ENCODE data around the gene HS3ST2.

Gene HS3ST2

DNA sequence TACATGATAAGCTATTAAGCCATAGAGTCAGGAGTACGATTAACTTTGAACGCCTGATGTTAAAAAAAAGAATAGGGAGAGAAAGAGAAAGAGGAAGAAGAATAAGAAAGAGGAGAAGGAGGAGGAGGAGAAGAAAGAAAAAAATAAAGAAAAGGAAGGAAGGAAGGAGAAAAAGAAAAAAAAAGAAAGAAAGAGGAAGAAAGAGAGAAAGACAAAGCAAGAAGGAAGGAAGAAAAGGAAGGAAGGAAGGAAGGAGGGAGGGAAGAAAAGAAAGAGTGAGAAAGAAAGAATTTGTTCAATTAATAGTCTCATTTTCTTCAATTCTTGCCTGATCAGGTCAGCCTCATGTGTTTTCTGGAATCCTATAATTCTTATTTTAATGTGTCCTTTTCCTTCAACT, 33.7 kb downstream of the HS3ST2 start:
- H2AFZ ChIP-seq (ENCODE audit: low read length, unreplicated experiment) = no peak overlapping the region
- no peaks in the 10 kb centered on the region for H3K36me3 ChIP-seq (ENCODE audit: insufficient read depth, low read length)
- H3K27me3 ChIP-seq (ENCODE audit: insufficient read depth, low read length) = peaks cover 11% of the 10 kb centered on the region; the same call in 1 of the 2 replicates
- no peaks in the 10 kb centered on the region for H3K4me1 ChIP-seq (ENCODE audit: control insufficient read depth, insufficient read depth, low read length, unreplicated experiment)
- no peaks in the 10 kb centered on the region for H3K79me2 ChIP-seq (ENCODE audit: control insufficient read depth, insufficient read depth, low read length, unreplicated experiment)
- H3K27ac ChIP-seq (ENCODE audit: low read depth, low read length) = no peak overlapping the region
- no peak overlapping the region for H3K4me3 ChIP-seq (ENCODE audit: low read depth, low read length)

DNA sequence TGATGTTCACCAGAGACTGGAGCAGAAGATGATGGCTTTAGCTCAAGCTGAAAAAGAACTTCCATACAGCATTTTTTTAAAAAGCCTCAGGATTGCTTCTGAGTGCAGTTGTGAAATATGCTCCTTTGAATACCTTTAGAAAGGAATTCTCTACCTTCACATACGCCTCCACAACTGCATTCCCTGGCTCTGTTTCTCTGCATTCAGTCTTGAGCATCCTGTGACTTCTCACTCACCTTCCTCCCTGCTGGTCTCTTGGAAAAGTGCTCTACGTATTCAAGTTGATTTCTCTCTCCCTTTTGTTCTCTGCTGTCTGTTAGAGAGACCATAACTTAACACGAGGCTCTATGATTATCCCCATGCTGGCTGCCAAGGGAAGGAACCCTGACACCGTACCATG, 34.5 kb downstream of the HS3ST2 start:
- no peak overlapping the region for H2AFZ ChIP-seq (ENCODE audit: low read length, unreplicated experiment)

DNA sequence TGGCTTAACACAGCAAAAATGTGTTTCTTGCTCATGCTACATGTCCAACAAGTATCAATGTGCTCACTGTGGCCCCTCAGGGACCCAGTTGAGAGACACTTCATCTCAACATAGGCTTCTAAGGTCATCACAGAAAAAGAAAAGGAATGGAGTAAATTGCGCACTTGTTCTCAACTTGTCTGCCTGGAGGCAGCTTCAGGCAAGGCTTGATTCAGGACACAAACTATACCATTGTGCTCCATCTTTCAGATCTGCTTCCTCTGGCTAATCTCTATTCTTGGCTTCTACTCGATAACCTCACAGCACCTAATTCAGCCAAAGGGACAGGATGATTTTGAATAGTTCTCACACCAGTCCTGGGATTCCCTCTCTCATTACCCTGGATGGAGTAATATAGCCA, 35.6 kb downstream of the HS3ST2 start:
- H3K27ac ChIP-seq (ENCODE audit: low read depth, low read length) = no peak overlapping the region
- no peak overlapping the region for H3K4me3 ChIP-seq (ENCODE audit: low read depth, low read length)
- H3K4me1 ChIP-seq (ENCODE audit: control insufficient read depth, insufficient read depth, low read length, unreplicated experiment) = no peaks in the 10 kb centered on the region
- no peak overlapping the region for H2AFZ ChIP-seq (ENCODE audit: low read length, unreplicated experiment)
- H3K27me3 ChIP-seq (ENCODE audit: insufficient read depth, low read length) = peaks cover 11% of the 10 kb centered on the region; the same call in 1 of the 2 replicates
- H3K36me3 ChIP-seq (ENCODE audit: insufficient read depth, low read length) = no peaks in the 10 kb centered on the region
- no peaks in the 10 kb centered on the region for H3K79me2 ChIP-seq (ENCODE audit: control insufficient read depth, insufficient read depth, low read length, unreplicated experiment)

More for the DNA sequence above, 34.5 kb downstream of the HS3ST2 start:
- Histone ChIP-seq H3K27ac (ENCODE audit: low read depth, low read length) (no peak overlapping the region), H3K79me2 (ENCODE audit: control insufficient read depth, insufficient read depth, low read length, unreplicated experiment) (no peaks in the 10 kb centered on the region), H3K27me3 (ENCODE audit: insufficient read depth, low read length) (peaks cover 11% of the 10 kb centered on the region; the same call in 1 of the 2 replicates), H3K4me1 (ENCODE audit: control insufficient read depth, insufficient read depth, low read length, unreplicated experiment) (no peaks in the 10 kb centered on the region), H3K36me3 (ENCODE audit: insufficient read depth, low read length) (no peaks in the 10 kb centered on the region), H3K4me3 (ENCODE audit: low read depth, low read length) (no peak overlapping the region)

DNA sequence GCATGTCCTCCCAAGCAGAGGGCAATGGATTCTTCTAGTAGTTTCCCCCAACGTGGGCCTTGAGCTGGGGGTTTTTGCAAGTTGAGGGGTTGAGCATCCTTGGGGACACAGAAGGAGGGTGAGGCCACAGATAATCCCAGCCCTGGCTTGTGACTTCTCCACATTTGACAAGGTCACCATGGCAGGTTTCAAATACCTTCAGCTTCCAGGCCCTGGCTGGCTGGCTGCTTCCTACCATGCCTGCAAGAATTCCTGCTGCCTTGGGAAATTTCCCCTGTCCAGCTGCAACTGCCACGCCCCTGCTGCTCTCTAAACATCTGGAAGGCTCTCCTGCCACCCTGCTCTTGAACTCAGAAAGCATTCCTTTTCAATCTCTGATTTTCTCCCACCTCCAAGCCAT, 41.3 kb downstream of the HS3ST2 start:
- Histone ChIP-seq H3K4me1 (ENCODE audit: control insufficient read depth, insufficient read depth, low read length, unreplicated experiment) (no peaks in the 10 kb centered on the region), H3K4me3 (ENCODE audit: low read depth, low read length) (no peak overlapping the region), H3K36me3 (ENCODE audit: insufficient read depth, low read length) (no peaks in the 10 kb centered on the region)

DNA sequence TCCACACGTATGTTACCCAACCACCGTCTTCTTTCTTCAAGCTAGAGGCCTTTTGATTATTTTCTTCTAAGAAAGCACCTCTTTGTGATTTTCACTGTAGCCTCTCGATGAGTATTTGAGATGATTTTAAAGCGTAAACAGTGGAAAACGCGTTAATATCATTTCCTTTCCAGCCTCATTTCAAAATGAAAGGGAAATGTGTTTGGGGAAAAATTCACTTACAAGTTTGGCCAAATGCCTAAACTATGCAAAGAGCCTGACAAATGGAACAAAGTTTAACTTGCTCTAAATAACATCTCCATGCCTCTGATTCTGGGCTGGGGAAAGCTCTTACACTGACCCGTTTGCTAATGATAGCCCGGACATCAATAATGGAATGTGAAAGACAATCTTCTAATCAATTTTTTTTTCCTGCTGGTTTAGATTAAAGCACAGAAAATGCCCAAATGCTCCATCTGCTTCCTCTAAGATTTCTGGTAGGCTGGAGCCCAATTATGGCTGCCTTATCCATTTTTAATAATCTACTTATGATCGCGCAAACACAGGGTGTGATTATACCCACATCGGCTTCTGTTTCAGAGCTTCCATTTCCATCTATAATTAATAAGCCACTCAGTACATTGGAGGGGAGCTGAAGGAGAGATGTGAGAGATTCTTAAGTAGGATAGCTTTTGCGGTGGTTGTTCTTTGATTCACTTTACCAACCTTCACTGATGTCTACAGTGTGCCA, 43.5 kb downstream of the HS3ST2 start:
- Histone ChIP-seq H3K27ac (ENCODE audit: low read depth, low read length) (no peak overlapping the region), H3K36me3 (ENCODE audit: insufficient read depth, low read length) (no peaks in the 10 kb centered on the region), H3K27me3 (ENCODE audit: insufficient read depth, low read length) (peaks cover 28% of the 10 kb centered on the region; the same call in 1 of the 2 replicates), H2AFZ (ENCODE audit: low read length, unreplicated experiment) (no peak overlapping the region), H3K79me2 (ENCODE audit: control insufficient read depth, insufficient read depth, low read length, unreplicated experiment) (no peaks in the 10 kb centered on the region), H3K4me1 (ENCODE audit: control insufficient read depth, insufficient read depth, low read length, unreplicated experiment) (no peaks in the 10 kb centered on the region), H3K4me3 (ENCODE audit: low read depth, low read length) (no peak overlapping the region)

More for the DNA sequence above, 41.3 kb downstream of the HS3ST2 start:
- Histone ChIP-seq H3K27ac (ENCODE audit: low read depth, low read length) (no peak overlapping the region), H3K27me3 (ENCODE audit: insufficient read depth, low read length) (peaks cover 28% of the 10 kb centered on the region; the same call in 1 of the 2 replicates), H2AFZ (ENCODE audit: low read length, unreplicated experiment) (no peak overlapping the region), H3K79me2 (ENCODE audit: control insufficient read depth, insufficient read depth, low read length, unreplicated experiment) (no peaks in the 10 kb centered on the region)

DNA sequence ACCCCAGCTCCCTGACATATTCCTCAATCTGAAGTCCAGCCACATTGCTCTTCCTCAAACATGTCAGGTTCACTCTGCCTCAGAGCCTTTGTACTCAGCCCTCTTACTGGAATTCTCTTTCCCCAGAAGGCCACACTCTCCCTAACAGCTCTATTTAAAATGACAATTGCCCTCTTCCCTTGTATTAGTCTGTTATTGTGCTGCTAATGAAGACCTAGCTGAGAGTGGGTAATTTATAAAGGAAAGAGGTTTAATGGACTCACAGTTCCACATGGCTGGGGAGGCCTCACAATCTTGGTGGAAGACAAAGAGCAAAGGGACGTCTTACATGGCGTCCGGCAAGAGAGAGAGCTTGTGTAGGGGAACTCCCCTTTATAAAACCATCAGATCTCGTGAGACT, 46.0 kb downstream of the HS3ST2 start:
- Histone ChIP-seq H3K36me3 (ENCODE audit: insufficient read depth, low read length) (no peaks in the 10 kb centered on the region), H2AFZ (ENCODE audit: low read length, unreplicated experiment) (no peak overlapping the region), H3K4me3 (ENCODE audit: low read depth, low read length) (no peak overlapping the region), H3K27ac (ENCODE audit: low read depth, low read length) (no peak overlapping the region), H3K4me1 (ENCODE audit: control insufficient read depth, insufficient read depth, low read length, unreplicated experiment) (no peaks in the 10 kb centered on the region), H3K79me2 (ENCODE audit: control insufficient read depth, insufficient read depth, low read length, unreplicated experiment) (no peaks in the 10 kb centered on the region), H3K27me3 (ENCODE audit: insufficient read depth, low read length) (peaks cover 28% of the 10 kb centered on the region; the same call in 1 of the 2 replicates)

DNA sequence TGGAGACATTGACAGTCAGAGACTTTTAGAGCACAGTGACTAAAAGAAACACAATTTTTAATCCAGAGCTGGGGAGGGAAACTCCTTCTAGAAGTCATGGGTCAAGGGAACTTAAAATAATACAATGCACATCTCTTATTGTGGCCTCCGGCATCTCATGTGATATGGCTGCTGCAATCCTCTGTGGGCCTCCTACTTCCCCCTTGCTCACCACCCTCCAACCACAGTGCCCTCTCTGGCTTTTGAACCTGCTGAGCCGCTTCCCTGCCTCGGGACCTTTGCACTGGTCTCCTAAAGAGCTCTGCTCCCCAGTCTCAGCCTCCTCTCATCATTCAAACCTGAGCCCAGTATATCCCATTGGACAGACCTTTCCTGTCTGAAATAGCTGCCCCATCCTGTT, 47.6 kb downstream of the HS3ST2 start:
- Histone ChIP-seq H3K4me1 (ENCODE audit: control insufficient read depth, insufficient read depth, low read length, unreplicated experiment) (no peaks in the 10 kb centered on the region), H3K4me3 (ENCODE audit: low read depth, low read length) (no peak overlapping the region), H3K27ac (ENCODE audit: low read depth, low read length) (no peak overlapping the region), H3K36me3 (ENCODE audit: insufficient read depth, low read length) (no peaks in the 10 kb centered on the region), H2AFZ (ENCODE audit: low read length, unreplicated experiment) (no peak overlapping the region), H3K79me2 (ENCODE audit: control insufficient read depth, insufficient read depth, low read length, unreplicated experiment) (no peaks in the 10 kb centered on the region), H3K27me3 (ENCODE audit: insufficient read depth, low read length) (peaks cover 20% of the 10 kb centered on the region; the same call in 1 of the 2 replicates)

DNA sequence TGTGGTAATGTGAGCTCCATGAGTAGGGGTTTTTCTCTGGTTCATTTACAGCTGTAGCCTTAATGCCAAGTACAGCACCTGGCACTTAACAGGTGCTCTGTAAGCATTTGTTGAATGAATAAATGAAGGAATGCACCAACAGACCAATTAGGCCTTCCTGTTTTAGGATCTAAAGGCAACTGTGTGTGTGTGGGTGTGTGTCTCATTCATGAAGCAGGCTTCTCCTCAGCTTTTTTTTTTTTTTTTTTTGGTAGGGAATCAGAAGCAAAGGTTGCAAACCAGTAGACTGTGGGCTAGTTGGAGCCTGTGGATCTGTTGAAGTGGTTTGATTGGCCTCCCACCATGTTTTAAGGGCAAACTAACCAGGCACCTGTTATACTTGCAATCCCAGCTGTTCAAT, 48.1 kb downstream of the HS3ST2 start:
- peaks cover 16% of the 10 kb centered on the region; the same call in 1 of the 2 replicates for H3K27me3 ChIP-seq (ENCODE audit: insufficient read depth, low read length)
- H3K36me3 ChIP-seq (ENCODE audit: insufficient read depth, low read length) = no peaks in the 10 kb centered on the region
- no peaks in the 10 kb centered on the region for H3K79me2 ChIP-seq (ENCODE audit: control insufficient read depth, insufficient read depth, low read length, unreplicated experiment)
- no peak overlapping the region for H3K27ac ChIP-seq (ENCODE audit: low read depth, low read length)
- no peak overlapping the region for H3K4me3 ChIP-seq (ENCODE audit: low read depth, low read length)
- H2AFZ ChIP-seq (ENCODE audit: low read length, unreplicated experiment) = no peak overlapping the region
- H3K4me1 ChIP-seq (ENCODE audit: control insufficient read depth, insufficient read depth, low read length, unreplicated experiment) = no peaks in the 10 kb centered on the region

DNA sequence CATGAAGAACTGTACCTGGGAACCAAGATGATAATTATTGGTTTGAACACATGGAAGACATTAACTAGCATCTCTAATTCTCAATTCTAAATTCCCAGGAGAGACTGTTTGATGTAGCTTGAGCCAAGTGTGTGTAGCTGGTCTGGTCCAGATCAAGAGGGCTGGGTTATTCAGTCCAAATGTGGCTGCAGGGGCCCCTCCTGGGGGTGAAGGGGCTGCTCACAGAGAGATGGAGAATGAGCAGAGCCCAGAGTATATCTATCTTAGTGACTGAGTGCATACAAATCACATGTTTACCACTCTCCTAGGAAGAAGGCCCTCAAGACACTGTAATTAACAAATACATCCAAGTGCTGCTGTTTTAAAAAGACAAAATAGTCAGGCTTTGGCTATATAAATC, 50.4 kb downstream of the HS3ST2 start:
- Histone ChIP-seq H2AFZ (ENCODE audit: low read length, unreplicated experiment) (no peak overlapping the region), H3K27me3 (ENCODE audit: insufficient read depth, low read length) (no peaks in the 10 kb centered on the region), H3K27ac (ENCODE audit: low read depth, low read length) (no peak overlapping the region), H3K79me2 (ENCODE audit: control insufficient read depth, insufficient read depth, low read length, unreplicated experiment) (no peaks in the 10 kb centered on the region), H3K4me3 (ENCODE audit: low read depth, low read length) (no peak overlapping the region), H3K36me3 (ENCODE audit: insufficient read depth, low read length) (no peaks in the 10 kb centered on the region), H3K4me1 (ENCODE audit: control insufficient read depth, insufficient read depth, low read length, unreplicated experiment) (no peaks in the 10 kb centered on the region)

DNA sequence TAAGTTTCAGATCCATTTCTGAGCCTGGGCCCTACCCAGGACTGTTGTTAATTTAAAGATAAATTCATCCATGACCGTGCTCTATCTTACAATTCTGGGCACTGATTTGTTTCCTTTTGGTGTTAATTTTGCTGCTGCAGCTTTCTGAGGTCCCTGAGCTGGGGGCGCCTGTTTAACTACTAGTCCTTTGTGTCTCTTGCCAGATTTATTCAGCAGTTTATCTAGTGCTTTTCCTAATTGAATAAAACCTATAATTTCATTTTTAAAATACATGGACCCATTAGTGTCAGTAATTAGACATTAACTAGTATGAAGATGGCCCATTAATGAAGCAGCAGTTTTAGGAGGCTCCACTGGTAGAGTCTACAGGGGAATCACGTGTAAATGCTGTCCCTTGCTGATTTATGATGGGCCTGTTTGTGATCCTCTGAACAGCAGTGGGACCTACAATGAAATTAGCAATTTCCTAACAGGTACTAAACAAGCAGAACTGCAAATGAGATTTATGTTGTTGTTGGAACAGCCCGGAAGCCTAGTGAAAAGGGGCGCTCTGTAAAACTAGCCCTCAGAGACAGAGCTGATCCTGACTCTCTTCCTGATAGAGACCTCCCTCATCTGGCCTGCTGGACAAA, 54.7 kb downstream of the HS3ST2 start:
- Histone ChIP-seq H3K79me2 (ENCODE audit: control insufficient read depth, insufficient read depth, low read length, unreplicated experiment) (no peaks in the 10 kb centered on the region), H3K27me3 (ENCODE audit: insufficient read depth, low read length) (no peaks in the 10 kb centered on the region), H3K4me1 (ENCODE audit: control insufficient read depth, insufficient read depth, low read length, unreplicated experiment) (no peaks in the 10 kb centered on the region), H3K36me3 (ENCODE audit: insufficient read depth, low read length) (no peaks in the 10 kb centered on the region), H3K27ac (ENCODE audit: low read depth, low read length) (no peak overlapping the region), H2AFZ (ENCODE audit: low read length, unreplicated experiment) (no peak overlapping the region), H3K4me3 (ENCODE audit: low read depth, low read length) (no peak overlapping the region)

DNA sequence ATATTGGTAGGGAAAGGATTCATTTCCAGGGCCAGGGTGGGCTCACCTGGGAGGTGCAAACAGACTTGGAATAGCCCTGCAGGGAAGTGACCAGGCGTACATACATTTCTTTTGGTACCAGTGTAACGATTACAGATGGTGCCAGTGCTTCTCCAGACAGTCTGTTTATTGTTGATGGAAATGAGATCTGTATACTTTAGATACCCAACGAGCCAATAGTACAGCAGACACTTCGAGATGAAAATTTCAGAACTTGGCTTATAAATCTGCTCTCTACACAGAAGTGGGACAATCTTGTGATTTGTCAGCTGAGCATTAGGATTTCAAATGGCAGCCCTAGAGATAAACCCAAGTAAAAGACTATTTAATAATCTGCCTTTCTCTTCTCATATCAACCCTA, 57.9 kb downstream of the HS3ST2 start:
- Histone ChIP-seq H3K4me3 (ENCODE audit: low read depth, low read length) (no peak overlapping the region), H3K79me2 (ENCODE audit: control insufficient read depth, insufficient read depth, low read length, unreplicated experiment) (no peaks in the 10 kb centered on the region), H3K4me1 (ENCODE audit: control insufficient read depth, insufficient read depth, low read length, unreplicated experiment) (no peaks in the 10 kb centered on the region), H3K27me3 (ENCODE audit: insufficient read depth, low read length) (no peaks in the 10 kb centered on the region), H2AFZ (ENCODE audit: low read length, unreplicated experiment) (no peak overlapping the region), H3K27ac (ENCODE audit: low read depth, low read length) (no peak overlapping the region), H3K36me3 (ENCODE audit: insufficient read depth, low read length) (no peaks in the 10 kb centered on the region)
